ENCODE results near the gene L3MBTL4.
A peak's percentile ranks its signal among the peaks of the same experiment; 100 is the strongest.

The L3MBTL4 gene

GRCh38 chr18:6251084-6251483, 163.6 kb downstream of the L3MBTL4 start:
- DNase-seq (ENCODE audit: low read depth in 2 of 2): no peak

- no peak for DNase-seq (ENCODE audit: low read depth in 2 of 2)
Observed at GRCh38 chr18:6249788-6250187, 164.9 kb downstream of the L3MBTL4 start.

- DNase-seq (ENCODE audit: low read depth in 2 of 2): no peak
Observed at GRCh38 chr18:6249170-6249569, 165.5 kb downstream of the L3MBTL4 start.

GRCh38 chr18:6248017-6248416, 166.7 kb downstream of the L3MBTL4 start:
- no peak for DNase-seq (ENCODE audit: low read depth in 2 of 2)

- no peak for DNase-seq (ENCODE audit: low read depth in 2 of 2)
Observed at GRCh38 chr18:6242004-6242403, 172.7 kb downstream of the L3MBTL4 start.

DNA sequence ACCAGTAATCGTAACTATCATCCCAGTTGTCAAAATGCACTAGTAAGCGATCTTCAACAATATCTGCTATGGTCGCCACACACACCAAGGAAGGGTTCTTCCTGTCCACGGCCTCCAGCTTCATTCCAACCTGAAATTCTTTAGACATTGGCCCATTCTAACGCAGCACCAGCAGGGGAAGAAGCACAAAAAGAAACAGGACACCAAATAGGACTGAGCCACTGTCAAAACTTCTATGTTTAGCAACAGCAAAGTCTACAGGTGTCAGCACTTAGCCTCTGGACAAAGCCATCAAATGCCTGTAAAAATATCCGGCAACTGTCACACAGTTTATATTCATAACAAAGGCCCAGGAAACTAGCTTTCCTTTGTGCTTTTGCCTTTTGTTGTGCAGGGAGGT, 175.0 kb downstream of the L3MBTL4 start:
- no peak for DNase-seq (ENCODE audit: low read depth in 2 of 2)

DNA sequence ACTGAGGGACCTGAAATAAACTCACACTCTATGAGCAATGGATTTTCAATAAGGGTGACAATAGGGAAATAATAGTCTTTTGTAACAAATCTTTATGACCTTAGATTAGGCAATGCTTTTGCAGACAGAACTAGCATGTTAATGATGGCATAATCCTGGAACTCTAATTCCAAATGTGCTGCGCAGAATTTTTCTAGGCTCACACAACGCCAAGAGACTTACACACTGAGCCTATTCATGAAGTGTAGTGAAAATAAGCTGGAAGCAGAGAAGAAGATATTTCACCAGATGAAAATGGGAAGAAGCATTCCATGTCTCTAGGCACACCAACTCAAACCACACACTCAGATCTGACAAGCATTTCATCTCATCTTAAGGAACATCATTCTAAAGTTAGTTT, 178.5 kb downstream of the L3MBTL4 start:
- DNase-seq (ENCODE audit: low read depth in 2 of 2): no peak

DNA sequence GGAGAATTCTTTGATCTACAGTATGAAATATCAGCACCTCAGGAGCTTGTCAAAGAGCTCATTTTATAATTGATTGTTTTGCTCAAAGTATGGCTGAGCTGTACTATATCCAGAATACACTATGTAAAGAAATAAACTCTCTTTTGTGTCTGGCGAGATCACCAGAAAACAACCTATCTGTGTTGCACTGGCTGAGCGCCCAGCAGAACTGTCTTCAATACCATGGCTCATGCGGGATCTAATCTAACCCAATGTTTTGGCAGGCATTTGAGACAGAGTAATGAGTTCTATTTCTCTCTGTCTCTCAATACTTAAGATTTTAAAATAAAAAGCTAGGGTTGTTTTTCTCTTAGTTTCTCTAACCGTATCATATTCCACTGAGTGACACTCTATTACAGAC, 192.4 kb downstream of the L3MBTL4 start:
- no peak for DNase-seq (ENCODE audit: low read depth in 2 of 2)

- no peak for DNase-seq (ENCODE audit: low read depth in 2 of 2)
Observed at GRCh38 chr18:6221602-6222014, 193.1 kb downstream of the L3MBTL4 start.

GRCh38 chr18:6220129-6220528, 194.6 kb downstream of the L3MBTL4 start:
- DNase-seq (ENCODE audit: low read depth in 2 of 2): no peak

DNA sequence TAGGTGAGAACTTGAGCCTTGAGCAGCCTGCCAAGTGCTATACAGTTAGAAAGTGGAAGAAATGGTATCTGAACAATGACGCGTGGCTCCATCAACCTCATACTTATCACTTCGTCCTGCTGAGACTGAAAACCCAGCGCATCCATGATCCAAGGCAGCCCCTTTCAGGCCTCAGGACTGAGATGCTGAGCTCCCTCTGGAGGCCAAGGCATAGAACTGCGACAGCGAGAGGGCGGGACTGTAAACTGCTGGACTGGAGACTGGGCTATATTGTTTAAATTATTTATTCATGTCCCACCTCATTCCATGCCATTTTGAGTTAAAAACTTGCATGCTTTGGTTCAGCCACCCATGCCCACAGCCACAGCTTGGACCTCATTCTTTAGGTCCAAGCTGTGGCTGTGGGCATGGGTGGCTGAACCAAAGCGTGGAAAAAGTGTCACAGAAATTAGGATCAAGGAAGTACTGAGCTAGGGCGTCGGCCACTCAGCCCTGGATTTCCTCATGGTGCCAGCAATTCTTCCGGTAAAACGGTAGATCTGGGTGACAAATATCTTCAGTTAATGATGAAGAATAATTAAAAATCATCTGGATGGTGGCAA, 195.5 kb downstream of the L3MBTL4 start:
- DNase-seq (ENCODE audit: low read depth in 2 of 2): peak in 1 of 2 donors; percentile 6

DNA sequence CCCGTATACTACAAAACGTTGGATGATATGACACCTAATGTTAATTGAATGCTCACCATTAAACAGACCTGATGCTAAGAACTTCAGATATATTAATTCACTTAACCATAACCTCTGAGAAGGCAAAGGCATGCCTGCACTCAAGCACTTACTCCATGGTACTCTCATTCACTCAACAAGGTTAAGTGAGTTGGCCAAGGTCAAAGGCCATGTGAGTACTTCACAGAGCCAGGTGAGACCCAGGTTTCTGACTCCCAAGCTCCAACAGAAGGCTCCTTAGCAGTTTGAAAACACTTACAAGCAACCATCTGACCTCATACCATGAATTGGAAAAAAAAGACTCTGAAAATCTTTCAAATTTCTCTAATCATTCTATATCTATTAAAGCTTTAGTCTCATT, 198.8 kb downstream of the L3MBTL4 start:
- DNase-seq (ENCODE audit: low read depth in 2 of 2): no peak

DNA sequence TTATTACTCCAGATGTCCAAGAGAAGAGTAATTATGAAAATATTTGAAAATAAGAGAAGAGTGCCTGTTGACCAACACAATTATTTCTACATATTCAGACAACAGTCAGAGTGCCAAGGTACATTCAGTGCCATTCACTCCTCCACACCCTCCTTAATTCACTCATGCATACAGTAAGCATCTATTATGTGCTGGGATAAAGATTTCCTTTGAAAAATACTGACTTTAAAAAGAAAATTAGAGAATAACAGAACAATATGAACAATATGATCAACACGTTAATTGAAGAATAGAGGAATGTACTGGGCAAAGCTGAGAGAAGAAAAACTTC, 203.6 kb downstream of the L3MBTL4 start:
- no peak for DNase-seq (ENCODE audit: low read depth in 2 of 2)

- DNase-seq (ENCODE audit: low read depth in 2 of 2): no peak
Observed at GRCh38 chr18:6210349-6211173, 204.2 kb downstream of the L3MBTL4 start.

DNA sequence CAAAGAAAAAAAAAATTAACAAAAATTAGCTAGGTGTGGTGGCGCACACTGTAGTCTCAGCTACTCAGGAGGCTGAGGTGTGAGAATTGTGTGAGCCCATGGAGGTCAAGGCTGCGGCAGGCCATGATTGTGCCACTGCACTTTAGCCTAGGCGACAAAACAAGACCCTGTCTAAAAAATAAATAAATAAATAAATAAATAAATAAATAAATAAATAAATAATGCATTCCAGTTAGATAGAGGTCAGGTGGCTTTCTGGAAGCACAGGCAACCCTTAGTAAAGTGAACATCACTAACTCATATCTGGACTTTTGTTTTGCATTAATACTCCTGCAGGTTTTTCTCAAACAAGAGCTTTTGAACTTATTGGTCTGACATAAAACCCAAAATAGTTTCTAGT, 206.8 kb downstream of the L3MBTL4 start:
- DNase-seq (ENCODE audit: low read depth in 2 of 2): no peak

GRCh38 chr18:6207116-6207515, 207.6 kb downstream of the L3MBTL4 start:
- DNase-seq (ENCODE audit: low read depth in 2 of 2): no peak

GRCh38 chr18:6205706-6206105, 209.0 kb downstream of the L3MBTL4 start:
- no peak for DNase-seq (ENCODE audit: low read depth in 2 of 2)

GRCh38 chr18:6204476-6204875, 210.2 kb downstream of the L3MBTL4 start:
- no peak for DNase-seq (ENCODE audit: low read depth in 2 of 2)

- no peak for DNase-seq (ENCODE audit: low read depth in 2 of 2)
Observed at GRCh38 chr18:6203791-6204190, 210.9 kb downstream of the L3MBTL4 start.

- DNase-seq (ENCODE audit: low read depth in 2 of 2): no peak
Observed at GRCh38 chr18:6202861-6203260, 211.8 kb downstream of the L3MBTL4 start.

DNA sequence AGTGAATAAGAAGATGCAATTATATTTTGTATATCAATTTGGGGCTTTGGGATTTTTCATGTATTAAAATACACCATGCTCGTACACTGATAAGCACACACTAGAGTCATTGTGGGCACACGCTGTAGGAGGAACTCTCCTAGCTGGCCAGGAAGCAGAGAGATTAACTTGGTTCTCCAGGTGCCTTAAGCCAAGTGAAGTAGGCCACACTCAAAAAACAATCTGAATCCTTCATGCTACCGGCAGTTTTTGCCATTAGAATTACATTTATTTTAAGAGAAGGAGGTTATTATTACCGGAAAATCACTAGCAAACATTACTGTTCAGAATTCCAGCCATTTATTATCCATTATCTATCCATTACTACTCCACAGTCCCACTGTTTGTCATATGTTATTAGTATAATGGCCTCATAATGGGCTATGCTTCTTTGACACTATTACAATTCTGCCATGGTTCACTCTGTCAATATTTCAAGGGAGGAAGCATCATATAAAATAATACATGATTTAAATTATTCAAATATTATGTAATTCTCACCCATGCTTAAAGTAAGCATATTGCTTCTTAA, 214.4 kb downstream of the L3MBTL4 start:
- no peak for DNase-seq (ENCODE audit: low read depth in 2 of 2)

- no peak for DNase-seq (ENCODE audit: low read depth in 2 of 2)
Observed at GRCh38 chr18:6199777-6200176, 214.9 kb downstream of the L3MBTL4 start.

- DNase-seq (ENCODE audit: low read depth in 2 of 2): no peak
Observed at GRCh38 chr18:6198585-6198984, 216.1 kb downstream of the L3MBTL4 start.

Measured in stimulated activated CD8-positive, alpha-beta memory T cell treated with anti-CD3 and anti-CD28 coated beads, Interleukin-2, amount 100 ng/mL, for 48 hours (primary cell).